Adipocyte (in vitro differentiated cells): ENCODE results near the gene IL36RN.

ENCODE experiments used
- DNase-seq: peaks from one replicate; pipeline ENCODE4 v3.0.0-alpha.2; 2015; ENCODE audit warnings: low read depth
- H3K27me3 ChIP-seq: replicated peaks from 2 replicates; pipeline ENCODE4 v1.7.0; 2013; ENCODE audit warnings: mild to moderate bottlenecking, low read length, moderate library complexity; ENCODE audit not compliant: control insufficient read depth, insufficient read depth
- H3K36me3 ChIP-seq: 2 replicates; pipeline ENCODE4 v1.7.0; 2013; ENCODE audit warnings: low read length, mild to moderate bottlenecking, moderate library complexity; ENCODE audit not compliant: control insufficient read depth, insufficient read depth, severe bottlenecking
- H3K4me1 ChIP-seq: 2 replicates; pipeline ENCODE4 v1.7.0; 2013; ENCODE audit warnings: mild to moderate bottlenecking, low read length, moderate library complexity; ENCODE audit not compliant: control insufficient read depth, insufficient read depth
- H3K4me3 ChIP-seq: 2 replicates; pipeline ENCODE4 v1.7.0; 2013; ENCODE audit warnings: mild to moderate bottlenecking, low read length, moderate library complexity
- H3K9ac ChIP-seq: 2 replicates; pipeline ENCODE4 v1.7.0; 2013; ENCODE audit warnings: mild to moderate bottlenecking, low read length, moderate library complexity
- H3K9me3 ChIP-seq: 2 replicates; pipeline ENCODE4 v1.7.0; 2013; ENCODE audit warnings: mild to moderate bottlenecking, low read length, moderate library complexity; ENCODE audit not compliant: control insufficient read depth

IL36RN gene

GRCh38 chr2:113075030-113075429, 16.0 kb downstream of the IL36RN start:
- no peak for DNase-seq
- H3K9ac ChIP-seq: no peak overlapping the region
- no peaks in the 10 kb centered on the region for H3K36me3 ChIP-seq
- H3K27me3 ChIP-seq: peaks cover 23% of the 10 kb centered on the region
- no peak overlapping the region for H3K4me3 ChIP-seq
- peaks cover 5% of the 10 kb centered on the region for H3K4me1 ChIP-seq
- H3K9me3 ChIP-seq: no peaks in the 10 kb centered on the region

GRCh38 chr2:113075600-113075999, 16.6 kb downstream of the IL36RN start:
- Histone ChIP-seq H3K27me3 (peaks cover 23% of the 10 kb centered on the region), H3K4me3 (no peak overlapping the region), H3K9ac (no peak overlapping the region), H3K36me3 (no peaks in the 10 kb centered on the region), H3K9me3 (no peaks in the 10 kb centered on the region), H3K4me1 (no peaks in the 10 kb centered on the region)
- no peak for DNase-seq

- DNase-seq: no peak
- no peak overlapping the region for H3K4me3 ChIP-seq
- H3K4me1 ChIP-seq: no peaks in the 10 kb centered on the region
- no peak overlapping the region for H3K9ac ChIP-seq
- H3K36me3 ChIP-seq: no peaks in the 10 kb centered on the region
- H3K27me3 ChIP-seq: peaks cover 23% of the 10 kb centered on the region
- no peaks in the 10 kb centered on the region for H3K9me3 ChIP-seq
Measured at GRCh38 chr2:113076954-113077669, 18.1 kb downstream of the IL36RN start.

GRCh38 chr2:113077921-113078320, 18.9 kb downstream of the IL36RN start:
- no peaks in the 10 kb centered on the region for H3K9me3 ChIP-seq
- no peak overlapping the region for H3K9ac ChIP-seq
- no peaks in the 10 kb centered on the region for H3K4me1 ChIP-seq
- H3K27me3 ChIP-seq: peaks cover 21% of the 10 kb centered on the region
- no peak overlapping the region for H3K4me3 ChIP-seq
- no peaks in the 10 kb centered on the region for H3K36me3 ChIP-seq
- DNase-seq: no peak

DNA sequence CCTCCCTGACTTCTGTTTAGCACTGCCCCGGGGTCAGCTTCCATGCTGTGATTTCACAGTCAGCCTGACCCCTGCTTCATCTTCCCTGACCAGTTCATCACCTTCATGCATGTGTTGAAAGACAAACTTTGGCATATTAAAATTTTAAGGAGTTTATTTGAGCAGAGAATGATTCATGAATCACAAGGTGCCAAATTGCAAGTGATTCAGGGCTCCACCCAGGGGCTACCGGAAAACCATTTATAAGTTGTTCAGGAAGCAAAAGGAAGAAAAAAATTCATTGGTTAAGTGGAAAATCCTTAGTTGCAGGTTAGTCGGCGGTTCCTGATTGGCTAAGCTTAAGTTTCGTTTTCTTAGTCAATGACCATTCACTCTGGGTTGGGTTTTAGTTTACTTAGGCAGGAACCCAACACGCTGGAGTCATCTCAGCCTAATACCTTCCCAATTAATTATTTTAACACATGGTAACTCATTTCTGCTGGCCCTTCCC, 19.4 kb downstream of the IL36RN start:
- H3K9me3 ChIP-seq: no peaks in the 10 kb centered on the region
- H3K36me3 ChIP-seq: no peaks in the 10 kb centered on the region
- no peaks in the 10 kb centered on the region for H3K4me1 ChIP-seq
- H3K9ac ChIP-seq: no peak overlapping the region
- no peak overlapping the region for H3K4me3 ChIP-seq
- peaks cover 18% of the 10 kb centered on the region for H3K27me3 ChIP-seq
- no peak for DNase-seq

GRCh38 chr2:113079131-113079530, 20.1 kb downstream of the IL36RN start:
- DNase-seq: no peak
- Histone ChIP-seq H3K4me1 (no peaks in the 10 kb centered on the region), H3K36me3 (no peaks in the 10 kb centered on the region), H3K9me3 (no peaks in the 10 kb centered on the region), H3K27me3 (peaks cover 15% of the 10 kb centered on the region), H3K4me3 (no peak overlapping the region), H3K9ac (no peak overlapping the region)

DNA sequence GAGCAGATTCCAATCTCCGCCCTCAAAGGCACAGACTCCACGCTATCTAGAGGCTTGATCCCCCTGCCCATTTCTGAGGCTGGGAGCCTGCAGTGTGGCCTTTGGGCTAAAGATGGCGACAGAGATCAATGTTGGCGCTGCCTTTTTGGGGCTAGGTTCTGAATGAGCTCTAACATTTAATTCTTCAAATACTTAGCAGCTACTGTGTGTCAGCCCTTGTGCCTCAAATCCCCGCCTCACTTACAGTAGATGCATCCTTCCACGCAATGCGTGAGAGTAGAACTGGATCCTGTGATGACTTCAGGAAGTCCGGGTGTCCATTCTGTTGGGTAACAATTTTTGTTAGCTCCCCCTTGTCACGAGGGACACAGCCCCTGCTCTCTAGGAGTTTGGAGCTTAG, 21.1 kb downstream of the IL36RN start:
- DNase-seq: peak; percentile 70

GRCh38 chr2:113081488-113082210, 22.7 kb downstream of the IL36RN start:
- peaks cover 5% of the 10 kb centered on the region for H3K4me1 ChIP-seq
- no peak for DNase-seq

More for the DNA sequence above, 21.1 kb downstream of the IL36RN start:
- Histone ChIP-seq H3K36me3 (no peaks in the 10 kb centered on the region), H3K27me3 (peaks cover 9% of the 10 kb centered on the region), H3K4me1 (peaks cover 5% of the 10 kb centered on the region), H3K4me3 (no peak overlapping the region), H3K9me3 (no peaks in the 10 kb centered on the region), H3K9ac (no peak overlapping the region)

GRCh38 chr2:113083296-113083695, 24.3 kb downstream of the IL36RN start:
- Histone ChIP-seq H3K4me3 (no peak overlapping the region), H3K9ac (no peak overlapping the region), H3K36me3 (no peaks in the 10 kb centered on the region), H3K27me3 (no peaks in the 10 kb centered on the region), H3K4me1 (peaks cover 5% of the 10 kb centered on the region), H3K9me3 (no peaks in the 10 kb centered on the region)
- DNase-seq: no peak

More at GRCh38 chr2:113081488-113082210, 22.7 kb downstream of the IL36RN start:
- H3K27me3 ChIP-seq: no peaks in the 10 kb centered on the region
- H3K4me3 ChIP-seq: no peak overlapping the region
- no peak overlapping the region for H3K9ac ChIP-seq
- no peaks in the 10 kb centered on the region for H3K36me3 ChIP-seq
- no peaks in the 10 kb centered on the region for H3K9me3 ChIP-seq

DNA sequence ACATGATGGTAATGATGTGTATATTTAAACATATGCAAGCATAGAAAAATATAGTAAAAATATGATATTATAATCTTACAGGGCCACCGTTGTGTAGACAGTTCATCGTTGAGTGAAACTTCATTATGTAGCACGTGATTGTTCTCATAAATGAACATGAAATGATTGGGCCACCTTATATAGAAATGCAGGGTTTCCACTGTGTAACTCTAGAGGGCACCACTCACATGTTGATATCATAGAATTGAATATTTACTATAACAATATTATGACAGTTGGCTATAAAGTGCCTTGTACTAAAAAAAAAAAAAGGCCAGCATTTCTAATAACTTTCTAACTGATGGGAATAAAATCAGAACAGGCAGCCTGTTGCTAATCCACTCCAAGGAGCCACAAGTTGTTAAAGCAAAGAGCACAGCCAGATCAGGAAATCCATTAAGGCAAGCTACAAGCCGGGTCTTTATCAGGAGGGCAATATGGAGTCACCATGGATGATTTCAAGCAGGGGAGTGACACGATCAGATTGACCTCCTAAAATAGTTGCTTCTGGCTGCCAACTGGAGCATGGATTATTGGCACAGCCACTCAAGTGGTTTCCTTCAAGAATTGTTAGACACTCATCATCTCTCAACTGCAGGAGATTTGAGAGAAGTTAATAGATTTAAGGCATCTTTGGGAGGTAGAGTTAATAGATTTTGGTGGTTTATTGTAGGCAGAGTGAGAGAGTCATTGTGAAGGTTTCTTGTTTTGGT, 25.4 kb downstream of the IL36RN start:
- Histone ChIP-seq H3K9ac (no peak overlapping the region), H3K36me3 (no peaks in the 10 kb centered on the region), H3K9me3 (no peaks in the 10 kb centered on the region), H3K27me3 (peaks cover 2% of the 10 kb centered on the region), H3K4me3 (no peak overlapping the region), H3K4me1 (peaks cover 5% of the 10 kb centered on the region)
- peak; percentile 56 for DNase-seq

DNA sequence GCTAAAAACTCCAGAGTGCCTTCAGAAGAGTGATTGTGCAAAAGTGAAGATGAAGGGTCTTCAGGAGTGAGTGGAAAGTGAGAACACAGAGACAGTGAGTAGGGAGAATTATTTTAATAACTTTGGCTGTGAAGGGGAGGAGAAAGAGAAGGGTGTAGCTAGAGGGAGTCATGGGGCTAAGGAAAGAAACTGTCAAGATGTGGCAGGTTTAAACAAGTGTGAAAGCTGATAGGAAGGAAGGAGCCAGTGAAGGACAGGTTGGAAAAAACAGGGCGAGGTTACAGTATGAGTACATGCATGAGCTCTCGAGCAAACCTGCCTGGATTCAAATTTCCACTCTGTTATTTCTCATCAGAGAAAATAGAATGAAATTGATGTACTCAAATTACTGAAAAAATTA, 26.5 kb downstream of the IL36RN start:
- peaks cover 5% of the 10 kb centered on the region for H3K4me1 ChIP-seq

More for the DNA sequence above, 26.5 kb downstream of the IL36RN start:
- peaks cover 8% of the 10 kb centered on the region for H3K27me3 ChIP-seq
- no peak overlapping the region for H3K4me3 ChIP-seq
- no peaks in the 10 kb centered on the region for H3K9me3 ChIP-seq
- DNase-seq: no peak
- H3K36me3 ChIP-seq: no peaks in the 10 kb centered on the region
- H3K9ac ChIP-seq: no peak overlapping the region
